ENCODE data around the gene SFTPA1.
A peak's percentile ranks its signal among the peaks of the same experiment; 100 is the strongest.
"Not testable (repeated sequence)": the region's sequence is repeated elsewhere in the genome, so short reads cannot be mapped to it uniquely, and the experiment has no call there.

The SFTPA1 gene

GRCh38 chr10:79610601-79611191, at the start of gene SFTPA1:
Gene SFTPA1, plus strand, starts transcription at chr10:79610939. Its CDS starts 887 bp downstream, at chr10:79611826.
- peak; percentile 44 for DNase-seq

GRCh38 chr10:79561257-79561656, 49.5 kb upstream of the SFTPA1 start:
- DNase-seq: peak; percentile 54

GRCh38 chr10:79562135-79562756, 48.5 kb upstream of the SFTPA1 start:
- peak; percentile 78 for DNase-seq

- DNase-seq: peak; percentile 44
Observed at GRCh38 chr10:79563426-79563825, 47.3 kb upstream of the SFTPA1 start.

- not testable (repeated sequence) for DNase-seq
Observed at GRCh38 chr10:79570624-79571023, 40.1 kb upstream of the SFTPA1 start.

GRCh38 chr10:79579361-79579760, 31.4 kb upstream of the SFTPA1 start:
- DNase-seq: no peak

GRCh38 chr10:79581044-79581443, 29.7 kb upstream of the SFTPA1 start:
- DNase-seq: no peak

GRCh38 chr10:79582096-79582495, 28.6 kb upstream of the SFTPA1 start:
- no peak for DNase-seq

GRCh38 chr10:79582954-79583353, 27.8 kb upstream of the SFTPA1 start:
- DNase-seq: not testable (repeated sequence)

- DNase-seq: no peak
Observed at GRCh38 chr10:79583488-79584024, 27.2 kb upstream of the SFTPA1 start.

GRCh38 chr10:79585870-79586527, 24.7 kb upstream of the SFTPA1 start:
- DNase-seq: no peak

GRCh38 chr10:79586933-79587332, 23.8 kb upstream of the SFTPA1 start:
- DNase-seq: no peak

GRCh38 chr10:79588800-79589199, 21.9 kb upstream of the SFTPA1 start:
- no peak for DNase-seq

- DNase-seq: no peak
Observed at GRCh38 chr10:79593377-79593776, 17.4 kb upstream of the SFTPA1 start.

- DNase-seq: not testable (repeated sequence)
Observed at GRCh38 chr10:79594565-79594964, 16.2 kb upstream of the SFTPA1 start.

- DNase-seq: no peak
Observed at GRCh38 chr10:79595510-79595909, 15.2 kb upstream of the SFTPA1 start.

GRCh38 chr10:79599644-79600043, 11.1 kb upstream of the SFTPA1 start:
- not testable (repeated sequence) for DNase-seq

GRCh38 chr10:79601939-79602338, 8.8 kb upstream of the SFTPA1 start:
- DNase-seq: peak; percentile 68

- peak; percentile 43 for DNase-seq
Observed at GRCh38 chr10:79602953-79603352, 7.8 kb upstream of the SFTPA1 start.

GRCh38 chr10:79604294-79604693, 6.4 kb upstream of the SFTPA1 start:
- peak; percentile 52 for DNase-seq

GRCh38 chr10:79605308-79605707, 5.4 kb upstream of the SFTPA1 start:
- no peak for DNase-seq

- peak; percentile 23 for DNase-seq
Observed at GRCh38 chr10:79608505-79609375, 2.0 kb upstream of the SFTPA1 start.
